GM19351 (cell line): ENCODE measurements around the gene SPATA9.

Experiments used
- ATAC-seq: cut with Tn5 transposase; IDR thresholded peaks from one replicate; pipeline ENCODE4 v1.9.1; 2021; ENCODE audit warnings: mild to moderate bottlenecking, moderate library complexity; ENCODE audit not compliant: unreplicated experiment

The SPATA9 gene

GRCh38 chr5:95682891-95683290 is at the start of gene SPATA9:
SPATA9 (minus strand) TSS chr5:95682991; CDS start chr5:95682854, 137 bp downstream.
- ATAC-seq, result no peak

- ATAC-seq, result peak; percentile 40
Measured at GRCh38 chr5:95731571-95732554, 49.1 kb upstream of the SPATA9 start.

DNA sequence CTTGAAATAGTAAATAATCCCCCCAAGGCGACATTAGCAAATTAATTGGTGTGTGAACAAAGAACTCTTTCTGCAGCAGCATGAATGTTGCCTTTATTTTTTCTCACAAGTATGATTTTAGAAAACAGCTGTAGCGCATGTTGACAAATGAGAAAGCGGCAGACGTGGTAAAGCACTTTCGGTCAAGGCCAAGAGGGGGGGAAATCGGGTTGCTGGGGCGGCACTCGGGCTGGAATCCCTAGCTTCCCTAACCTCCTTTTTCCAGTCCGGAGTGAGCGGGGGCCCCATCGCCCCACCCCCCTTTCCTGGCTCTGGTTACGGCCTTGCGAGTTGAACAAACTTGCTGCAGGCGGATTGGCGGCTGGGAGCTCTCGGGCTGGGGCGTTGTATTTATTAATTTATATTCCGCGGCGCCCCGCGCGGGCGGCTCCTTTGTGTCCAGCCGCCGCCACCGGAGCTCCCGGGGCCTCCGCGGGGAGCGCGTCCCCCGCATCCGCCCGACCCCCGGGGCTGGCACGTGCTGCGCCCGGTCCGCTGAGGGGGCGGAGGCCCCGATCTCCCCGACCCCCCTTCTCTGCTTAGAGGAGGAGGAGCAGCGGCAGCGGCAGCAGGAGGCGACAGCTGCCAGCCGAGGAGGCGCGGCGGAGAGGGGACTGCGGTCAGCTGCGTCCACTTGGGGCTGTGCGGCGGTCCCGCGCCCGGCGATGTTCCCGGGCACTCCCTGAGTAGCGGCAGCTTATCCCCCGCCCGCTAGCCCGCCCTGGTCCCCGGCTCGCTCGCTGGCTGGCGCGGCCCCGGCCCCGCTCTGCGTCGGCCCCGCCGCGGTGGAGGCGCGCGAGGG is 48.2 kb upstream of the SPATA9 start, which contains the start of gene RHOBTB3:
TSS of gene RHOBTB3 (plus strand) at position 607 of the 841 bp plus-strand sequence. CDS start 347 bp downstream, outside the sequence.
- peak; percentile 49 for ATAC-seq

DNA sequence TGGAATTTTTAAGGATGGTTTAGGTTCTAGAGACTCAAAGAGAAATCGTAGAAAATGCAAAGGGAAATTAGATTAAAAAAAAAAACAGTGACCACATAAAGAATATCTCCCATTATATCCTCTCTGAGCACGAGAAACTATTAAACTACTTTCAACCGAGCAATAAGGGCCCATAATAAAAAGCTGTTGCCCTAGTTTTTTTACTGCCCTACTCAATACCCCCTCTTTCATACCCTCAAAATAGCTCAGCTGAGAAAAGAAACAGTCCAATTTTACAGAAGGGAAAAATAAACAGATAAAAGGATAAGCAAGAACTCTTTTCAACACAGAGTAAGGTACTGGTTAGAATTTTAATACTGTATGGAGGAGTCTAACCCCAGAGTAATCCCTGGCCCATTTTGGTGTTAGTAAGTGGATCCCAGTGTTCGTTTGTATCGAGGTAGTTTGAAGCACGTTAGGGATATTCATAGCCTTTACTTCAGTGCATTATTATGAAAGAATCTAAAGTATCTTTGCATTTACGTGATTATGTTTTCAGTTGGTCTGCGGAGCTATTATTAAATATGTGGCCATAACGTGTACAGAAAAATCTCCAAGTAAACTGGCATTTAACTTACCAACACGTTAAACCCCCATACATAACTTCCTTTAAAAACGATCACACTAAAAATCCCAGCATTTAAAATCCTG is 47.4 kb upstream of the SPATA9 start:
- no peak for ATAC-seq

GRCh38 chr5:95729115-95730010 is 46.6 kb upstream of the SPATA9 start:
- no peak for ATAC-seq

GRCh38 chr5:95728494-95729114 is 45.8 kb upstream of the SPATA9 start:
- no peak for ATAC-seq

GRCh38 chr5:95727764-95728191 is 45.0 kb upstream of the SPATA9 start:
- ATAC-seq, result peak; percentile 36

DNA sequence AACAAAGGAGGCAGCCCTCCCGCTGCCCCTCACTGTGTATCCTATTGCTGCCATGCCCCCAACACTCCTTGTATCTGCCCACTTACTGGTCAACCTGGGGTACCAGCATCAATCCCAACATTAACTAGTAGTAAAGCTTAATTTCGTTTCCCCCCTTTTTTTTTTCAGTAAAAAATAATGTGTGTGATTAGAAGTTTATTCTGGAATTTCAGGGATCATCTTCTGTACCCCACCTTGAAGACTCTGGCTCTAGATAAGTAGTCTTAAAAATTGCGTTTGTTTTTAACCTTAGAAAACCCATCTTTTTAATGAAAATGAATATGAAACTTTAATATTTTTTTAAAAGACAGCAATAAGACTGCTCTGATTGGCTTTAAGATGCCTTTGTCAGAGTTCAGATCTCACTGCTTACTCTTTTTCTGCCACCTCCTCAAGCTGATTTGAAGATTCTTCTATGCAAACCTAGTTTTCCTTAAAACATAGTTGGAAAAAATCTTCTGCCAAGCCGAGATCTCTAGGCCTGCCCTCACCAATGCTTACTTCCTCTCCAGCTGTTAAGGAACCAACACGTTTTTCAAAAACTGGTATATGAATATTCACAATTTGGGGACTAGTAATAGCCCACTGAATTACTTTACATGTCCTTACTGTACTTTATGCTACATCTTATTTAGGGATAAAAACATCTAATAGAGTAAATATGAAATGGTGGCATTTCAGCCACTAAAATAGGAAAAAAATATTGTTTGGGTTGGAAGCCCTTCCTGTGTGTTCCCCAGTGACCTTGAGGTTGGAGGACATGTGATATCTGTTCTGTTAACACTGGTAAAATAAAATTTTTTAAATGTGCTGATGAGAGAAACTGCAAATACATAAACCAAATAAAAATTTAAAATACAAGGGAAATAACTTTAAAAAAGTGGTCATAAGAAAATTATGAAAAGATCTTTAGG is 44.3 kb upstream of the SPATA9 start:
- ATAC-seq, result no peak

- no peak for ATAC-seq
Measured at GRCh38 chr5:95725937-95726810, 43.4 kb upstream of the SPATA9 start.

GRCh38 chr5:95725071-95725820 is 42.5 kb upstream of the SPATA9 start:
- ATAC-seq, result no peak

- ATAC-seq, result no peak
Measured at GRCh38 chr5:95723632-95724369, 41.0 kb upstream of the SPATA9 start.

GRCh38 chr5:95721582-95722295 is 38.9 kb upstream of the SPATA9 start:
- ATAC-seq, result no peak

GRCh38 chr5:95720094-95720786 is 37.4 kb upstream of the SPATA9 start:
- no peak for ATAC-seq

DNA sequence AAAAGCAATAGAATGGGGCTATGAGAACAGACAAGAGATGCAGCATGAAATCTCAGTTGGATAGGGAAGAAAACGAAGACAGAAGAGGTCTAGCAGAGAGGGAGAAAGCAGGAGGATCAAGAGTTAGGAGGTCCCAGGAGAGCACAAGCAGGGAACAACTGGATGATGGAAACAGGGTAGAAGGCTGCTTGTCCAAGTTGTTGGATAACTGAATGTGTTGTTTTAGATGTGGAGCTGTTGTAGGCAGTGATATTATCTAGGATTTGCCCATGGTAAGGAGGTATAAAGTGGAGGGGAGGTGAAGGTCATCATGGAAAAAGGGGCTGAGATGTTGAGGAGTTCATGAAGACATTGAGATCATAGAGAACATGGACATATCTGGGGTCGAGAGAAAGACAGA is 35.9 kb upstream of the SPATA9 start:
- no peak for ATAC-seq

GRCh38 chr5:95718203-95718602 is 35.4 kb upstream of the SPATA9 start:
- ATAC-seq, result peak; percentile 92
